ENCODE results near the gene ROBO4.

ROBO4 gene

DNA sequence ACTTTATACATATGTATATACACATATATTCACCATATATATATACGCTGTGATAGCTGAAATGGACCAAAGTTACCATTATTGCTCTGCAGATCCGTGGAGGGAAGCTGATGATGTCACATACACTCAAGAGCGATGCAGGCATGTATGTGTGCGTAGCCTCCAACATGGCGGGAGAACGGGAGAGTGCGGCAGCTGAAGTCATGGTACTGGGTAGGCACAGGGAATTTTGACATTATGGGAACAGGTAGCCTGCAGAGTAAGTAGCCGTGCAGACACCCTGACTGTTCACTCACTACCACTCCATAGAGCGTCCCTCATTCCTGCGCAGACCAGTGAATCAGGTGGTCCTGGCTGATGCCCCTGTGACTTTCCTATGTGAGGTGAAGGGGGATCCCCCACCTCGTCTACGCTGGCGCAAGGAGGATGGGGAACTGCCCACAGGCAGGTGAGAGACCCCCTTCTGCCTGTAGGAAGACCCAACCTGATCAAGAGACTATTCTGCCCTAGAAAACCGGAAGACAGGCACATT lies 27.7 kb downstream of the ROBO4 start:
- no peak for DNase-seq

DNA sequence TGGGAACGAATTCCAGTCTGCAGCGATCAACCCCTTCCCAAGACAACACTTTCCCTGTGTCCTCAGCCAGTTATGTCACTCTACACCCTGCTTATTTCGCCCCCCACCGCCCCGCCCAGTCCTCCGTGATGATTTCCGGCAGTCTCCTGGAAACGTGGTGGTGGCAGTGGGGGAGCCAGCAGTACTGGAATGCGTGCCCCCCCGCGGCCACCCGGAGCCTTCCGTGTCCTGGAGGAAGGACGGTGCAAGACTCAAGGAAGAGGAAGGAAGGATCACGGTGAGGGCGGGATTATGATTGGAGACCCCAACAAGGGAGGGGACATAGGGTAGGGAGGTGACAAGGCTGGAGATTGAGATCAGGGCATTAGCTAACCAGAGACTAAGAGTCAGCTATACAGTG lies 28.3 kb downstream of the ROBO4 start:
- no peak for DNase-seq

DNA sequence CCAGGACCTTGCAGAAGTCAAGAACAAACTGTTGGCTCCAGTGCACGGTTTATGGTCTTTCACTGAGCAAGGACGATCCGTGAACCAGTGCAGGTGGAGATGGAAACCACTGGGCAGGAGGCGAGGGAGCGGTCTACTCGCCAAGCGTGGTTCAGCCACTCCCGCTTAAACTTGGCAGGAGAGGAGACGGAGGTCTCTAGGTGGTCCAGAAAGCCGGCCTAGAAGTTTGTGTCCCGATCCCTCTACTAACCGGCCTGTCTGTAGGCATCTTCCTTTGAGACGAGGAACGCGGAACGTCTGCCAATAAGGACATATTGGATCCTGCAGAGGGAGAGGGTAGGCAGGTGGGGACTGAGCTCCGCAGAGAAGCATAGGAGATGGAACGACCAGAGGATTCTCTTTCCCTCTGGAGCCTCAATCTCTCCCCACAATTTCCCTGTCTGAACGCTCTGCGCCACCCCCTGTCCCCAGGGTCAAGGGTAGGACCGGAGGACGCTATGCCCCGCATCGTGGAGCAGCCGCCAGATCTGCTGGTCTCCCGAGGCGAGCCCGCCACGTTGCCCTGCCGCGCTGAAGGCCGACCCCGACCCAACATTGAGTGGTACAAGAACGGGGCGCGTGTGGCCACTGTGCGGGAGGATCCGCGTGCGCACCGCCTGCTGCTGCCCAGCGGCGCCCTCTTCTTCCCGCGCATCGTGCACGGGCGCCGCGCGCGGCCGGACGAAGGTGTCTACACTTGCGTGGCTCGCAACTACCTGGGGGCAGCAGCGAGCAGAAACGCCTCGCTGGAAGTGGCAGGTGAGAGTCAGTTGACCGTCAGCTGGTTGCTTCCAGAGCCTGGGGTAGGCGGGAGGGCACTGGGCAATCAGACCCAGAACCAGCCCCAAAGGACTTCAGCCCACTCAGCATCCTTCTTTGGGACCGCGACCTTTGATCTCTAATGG lies 29.1 kb downstream of the ROBO4 start:
- DNase-seq = no peak

DNA sequence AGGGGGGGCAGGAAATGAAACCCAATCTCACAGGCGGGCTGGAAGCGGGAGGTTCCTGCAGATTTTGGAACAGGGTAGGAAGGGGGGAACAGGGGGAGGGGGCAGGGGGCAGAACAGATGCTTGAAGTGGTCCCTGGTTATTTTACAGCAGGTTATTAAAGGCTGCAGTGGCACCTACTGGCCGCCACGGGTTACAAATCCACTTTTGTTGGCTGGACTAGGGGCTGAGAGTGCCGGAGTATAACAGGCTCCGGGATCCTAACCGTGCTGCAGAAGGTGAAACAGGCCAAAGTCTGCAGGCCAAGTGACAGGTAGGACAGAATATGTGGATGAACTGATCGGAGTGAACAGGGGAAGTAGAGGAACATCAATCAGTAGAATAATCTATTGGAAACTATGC lies 30.0 kb downstream of the ROBO4 start:
- no peak for DNase-seq

DNA sequence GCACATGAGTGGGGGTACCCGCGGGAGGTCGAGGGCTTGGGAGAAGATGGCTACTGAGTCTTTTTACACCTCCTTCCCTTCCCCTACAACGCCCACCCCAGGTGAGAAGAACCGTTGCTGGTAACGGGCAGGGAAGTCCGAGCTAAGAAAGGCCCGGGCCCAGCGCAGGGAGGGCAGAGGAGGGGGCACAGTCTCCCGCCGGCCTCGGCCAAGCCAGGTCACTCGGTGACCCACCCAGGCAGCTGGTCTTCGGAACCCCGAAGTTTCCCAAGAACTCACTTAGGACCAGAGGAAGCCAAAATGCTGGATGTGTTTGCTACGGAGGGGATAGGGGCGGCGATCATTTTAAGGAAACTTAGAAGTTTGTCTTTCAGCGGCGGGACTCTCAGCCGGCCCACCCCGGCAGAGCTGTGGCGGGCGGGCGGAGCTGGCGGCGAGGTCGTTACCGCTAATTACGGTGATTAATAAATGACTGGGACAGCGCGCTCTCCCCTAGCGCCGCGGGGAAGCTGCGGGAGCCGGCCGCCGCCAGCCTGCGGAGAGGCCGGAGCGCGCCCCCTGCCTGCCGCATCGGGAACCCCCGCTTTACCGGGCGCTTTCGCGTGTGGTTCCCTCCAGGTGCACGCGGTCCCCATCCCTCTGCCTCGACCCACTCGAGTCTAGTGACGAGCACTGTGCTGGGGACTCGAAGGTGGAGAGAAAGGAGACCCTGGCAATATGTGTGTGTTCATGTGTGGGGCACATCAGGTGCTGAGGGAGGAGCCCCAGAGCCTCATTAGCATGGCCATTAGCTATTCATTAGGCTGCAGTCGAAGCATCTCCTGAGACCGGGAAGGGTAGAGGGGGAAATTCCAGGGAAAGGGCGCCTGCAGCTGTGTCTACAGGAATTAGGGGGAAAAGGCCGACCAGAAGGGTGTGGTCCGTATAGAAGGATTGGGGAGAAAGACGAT lies 31.5 kb downstream of the ROBO4 start:
- DNase-seq = no peak

DNA sequence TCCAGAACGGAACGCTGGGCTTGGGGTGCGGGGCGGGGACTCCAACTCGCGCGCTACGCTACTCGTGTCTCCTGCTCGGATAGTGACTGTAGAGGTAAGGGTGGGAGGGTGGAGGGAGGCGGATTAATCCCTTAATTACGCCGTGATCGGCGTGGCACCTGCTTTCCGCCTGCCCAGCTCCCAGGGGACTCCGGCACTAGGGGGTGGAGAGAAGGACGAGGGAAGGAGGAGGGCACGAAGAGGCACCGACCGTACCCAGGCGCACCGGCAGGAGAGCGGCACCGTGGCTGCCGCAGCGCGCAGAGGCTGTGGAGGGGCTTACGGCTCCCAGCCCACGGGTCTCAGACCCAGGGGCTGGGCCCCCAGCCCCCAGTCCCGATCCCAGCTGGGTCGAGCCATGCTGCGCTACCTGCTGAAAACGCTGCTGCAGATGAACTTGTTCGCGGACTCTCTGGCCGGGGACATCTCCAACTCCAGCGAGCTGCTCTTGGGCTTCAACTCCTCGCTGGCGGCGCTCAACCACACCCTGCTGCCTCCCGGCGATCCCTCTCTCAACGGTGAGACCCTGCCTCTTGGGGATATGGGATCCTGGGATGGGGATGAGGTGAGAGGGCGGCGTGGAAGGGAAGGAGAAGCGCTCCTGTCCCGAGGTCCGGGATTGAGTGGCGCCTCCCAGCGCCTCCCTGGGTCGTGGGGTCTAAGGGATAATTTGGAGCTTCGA lies 32.3 kb downstream of the ROBO4 start, which contains the start of gene ROBO3:
Gene ROBO3 (plus strand): TSS at position 252 of the 721 bp plus-strand sequence. CDS start 146 bp downstream, at position 398.
- no peak for DNase-seq

DNA sequence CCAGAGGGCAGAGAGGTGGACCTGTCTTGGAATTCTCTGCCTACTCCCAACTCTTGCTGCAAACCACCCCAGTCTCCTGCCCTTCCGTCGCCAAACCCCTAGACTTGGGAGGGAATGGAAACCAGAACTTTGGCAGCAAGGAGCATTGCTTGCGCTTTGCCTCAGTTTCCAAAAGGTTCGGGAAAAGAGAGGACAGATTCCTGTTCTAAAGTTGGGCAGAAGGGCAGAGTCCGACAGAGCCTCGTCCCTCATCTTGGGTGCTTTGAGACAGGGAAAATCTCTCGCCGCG lies 32.8 kb downstream of the ROBO4 start:
- no peak for DNase-seq

DNA sequence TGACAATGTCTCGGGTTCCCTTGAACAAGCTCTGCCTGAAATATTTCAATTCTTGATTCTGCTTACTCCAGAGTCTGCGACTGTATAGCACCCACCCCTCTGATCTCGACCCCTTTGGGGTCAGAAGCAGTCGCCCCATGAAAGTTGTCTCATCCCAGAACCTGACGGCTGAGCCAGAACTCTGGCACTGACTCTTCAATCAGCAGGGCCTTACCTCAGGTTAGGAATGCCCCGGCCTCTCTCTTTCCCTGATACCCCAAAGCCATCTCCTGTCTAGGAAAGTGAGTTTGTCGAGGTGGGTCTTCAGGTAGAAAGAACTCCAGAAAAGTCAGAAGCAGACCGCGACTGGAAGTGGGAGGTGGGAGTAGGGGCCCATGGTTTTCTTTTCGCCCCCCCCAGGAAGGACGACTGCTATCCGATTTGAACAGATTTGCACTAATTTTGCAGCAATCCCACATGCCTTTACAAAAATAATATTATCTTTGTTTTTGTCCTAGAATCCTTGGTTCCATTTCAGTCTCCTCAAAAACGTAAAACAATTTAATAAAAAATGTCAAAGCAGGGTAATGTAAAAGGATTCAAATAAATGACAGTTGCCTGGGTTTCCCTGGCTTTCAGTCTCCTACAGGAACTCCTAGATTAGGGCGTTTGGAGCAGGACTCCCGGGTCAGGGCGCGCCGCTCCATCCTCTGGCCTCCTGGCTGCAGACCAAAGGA lies 33.3 kb downstream of the ROBO4 start:
- no peak for DNase-seq

DNA sequence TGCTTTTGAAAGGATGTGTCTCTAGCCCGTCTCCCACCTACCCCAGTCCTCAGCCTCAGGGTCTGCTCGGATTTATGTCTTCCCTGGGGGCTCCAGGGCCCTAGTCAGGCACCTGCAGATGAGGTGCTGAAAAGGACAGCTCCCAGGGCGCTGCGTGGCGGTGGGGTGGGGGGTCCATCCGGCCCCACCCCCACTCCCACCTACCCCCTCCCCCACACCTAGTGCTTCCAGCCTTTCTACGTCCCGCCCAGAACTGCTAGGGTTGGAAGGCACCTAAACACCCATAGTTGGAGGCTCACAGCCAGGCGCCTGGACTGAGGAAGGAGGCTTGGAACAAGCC lies 33.9 kb downstream of the ROBO4 start:
- DNase-seq = no peak

DNA sequence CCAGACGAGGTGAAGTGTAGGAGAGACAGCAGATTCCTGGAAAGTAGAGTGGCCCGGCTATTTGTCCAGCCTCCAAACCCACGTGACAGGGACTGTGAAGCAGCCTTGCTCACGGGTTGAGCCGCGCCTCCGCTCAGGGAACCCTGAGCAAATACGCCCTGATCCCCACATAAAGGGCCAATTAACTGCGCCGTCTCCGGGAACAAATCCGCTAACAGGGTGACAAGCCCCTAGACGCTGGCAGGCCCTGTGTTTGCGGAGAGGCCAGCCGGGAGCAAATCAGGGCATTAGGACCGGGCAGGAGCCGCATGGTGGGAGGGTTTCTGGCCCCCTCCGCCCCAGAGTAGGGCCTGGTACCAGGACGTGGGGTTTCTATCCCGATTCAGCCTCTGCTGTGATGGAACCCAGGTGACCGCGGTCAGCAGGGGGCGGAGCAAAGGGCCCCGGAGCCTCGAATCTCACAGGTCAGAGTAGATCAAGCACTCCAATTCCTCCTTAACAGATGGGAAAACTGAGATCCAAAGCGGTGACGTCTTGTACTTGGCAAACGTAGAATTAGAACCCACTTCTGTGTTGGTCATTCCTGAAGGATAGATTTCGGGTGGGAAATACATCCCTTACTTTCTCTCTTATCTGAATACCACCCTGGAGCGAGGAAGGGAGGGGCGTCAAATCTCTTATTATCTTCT lies 34.4 kb downstream of the ROBO4 start:
- DNase-seq = no peak

DNA sequence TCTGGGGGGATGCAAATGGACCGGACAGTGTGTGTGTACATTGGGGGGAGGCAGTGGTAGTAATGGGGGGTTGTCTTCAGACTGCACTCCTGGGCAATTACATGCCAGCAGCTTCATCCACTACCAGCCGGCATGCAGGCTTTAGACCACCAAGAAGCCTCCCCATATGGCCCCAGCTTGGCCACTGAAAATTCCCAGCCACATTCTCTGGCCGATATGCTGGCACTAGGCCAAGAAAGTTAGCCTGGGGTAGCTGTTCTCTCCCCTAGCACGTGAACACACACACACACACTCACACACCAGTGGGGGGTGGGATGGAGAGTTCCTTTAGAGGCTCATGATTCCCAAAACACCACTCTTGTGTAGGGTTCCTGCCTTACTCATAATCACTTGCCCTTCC lies 36.0 kb downstream of the ROBO4 start:
- DNase-seq = no peak

DNA sequence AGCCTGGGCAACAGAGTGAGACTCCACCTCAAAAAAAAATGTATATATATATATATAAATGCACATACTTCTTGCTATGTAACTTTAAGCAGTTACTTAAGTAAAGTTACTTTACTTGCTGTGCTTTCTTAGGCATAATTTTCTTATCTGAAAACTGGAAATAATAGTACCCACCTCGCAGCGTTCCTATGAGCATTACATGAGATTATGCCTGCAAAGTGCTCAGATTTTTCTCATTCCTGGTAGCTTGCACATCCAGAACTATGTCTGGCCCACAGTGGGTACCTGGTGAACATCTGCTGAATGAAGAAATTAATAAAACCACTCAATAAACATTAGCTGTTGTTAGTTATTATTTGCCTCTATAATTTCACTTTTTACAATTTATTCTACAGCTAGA lies 38.5 kb downstream of the ROBO4 start:
- no peak for DNase-seq

DNA sequence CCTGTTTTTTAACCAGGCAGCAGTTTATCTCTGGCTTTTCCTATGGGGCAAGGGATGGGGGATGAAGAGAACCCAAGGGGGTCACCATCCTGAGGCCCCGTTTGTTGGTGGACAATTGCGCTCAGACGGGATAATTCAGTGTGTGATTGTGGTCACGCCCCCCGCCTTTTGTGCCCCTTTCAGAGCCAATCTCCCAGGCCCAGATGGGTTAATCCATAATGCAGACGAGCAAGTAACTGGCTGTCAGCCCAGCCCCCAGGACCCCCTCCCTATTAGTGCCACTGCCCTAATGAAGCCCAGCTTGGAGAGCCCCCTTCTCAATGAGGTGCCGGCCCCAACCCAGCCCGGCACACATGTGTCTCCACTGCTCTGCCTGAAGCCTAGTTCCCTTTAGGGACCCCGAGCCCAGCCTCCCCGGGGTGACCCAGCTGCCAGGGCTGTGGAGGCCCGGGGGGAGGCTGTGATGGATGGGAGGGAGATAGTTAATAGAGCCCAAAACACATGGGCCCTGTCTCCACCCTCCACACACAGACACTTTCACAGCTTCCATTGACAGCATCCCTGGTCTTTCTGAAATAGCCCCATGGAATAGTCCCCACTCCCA lies 51.5 kb downstream of the ROBO4 start:
- DNase-seq = no peak

DNA sequence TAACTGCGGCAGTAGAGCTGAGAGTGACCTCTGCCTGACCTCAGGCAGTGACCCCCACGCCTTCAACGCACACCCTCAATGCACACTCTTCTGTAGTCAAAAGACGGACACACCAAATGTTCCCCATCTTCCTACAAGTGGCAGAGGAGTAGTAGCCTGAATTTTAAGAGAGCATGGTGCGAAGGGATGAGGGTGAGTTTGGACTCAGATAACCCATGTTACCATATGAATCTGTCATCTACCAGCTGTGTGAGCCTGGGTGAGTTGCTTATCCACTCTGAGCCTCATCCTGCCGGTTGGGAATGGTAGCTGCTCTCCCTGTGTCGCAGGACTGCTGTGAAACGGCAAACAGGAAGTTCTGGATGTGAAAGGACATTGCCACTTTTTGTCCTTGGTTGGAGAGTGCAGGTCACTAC lies 53.0 kb downstream of the ROBO4 start:
- no peak for DNase-seq

DNA sequence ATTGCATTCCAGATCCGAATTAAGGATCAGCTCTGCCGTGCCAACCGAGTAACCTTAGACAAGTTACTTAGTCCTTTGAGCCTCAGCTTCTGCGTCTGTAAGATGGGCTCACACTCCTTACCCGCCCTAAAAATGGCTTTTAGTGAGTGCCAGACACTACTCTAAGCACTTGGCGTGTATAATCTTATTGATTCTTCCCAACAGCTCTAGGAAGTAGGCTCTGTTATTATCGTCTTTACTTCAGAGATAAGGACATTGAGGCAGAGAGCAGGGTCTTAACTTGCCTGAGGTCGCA lies 54.1 kb downstream of the ROBO4 start:
- no peak for DNase-seq

DNA sequence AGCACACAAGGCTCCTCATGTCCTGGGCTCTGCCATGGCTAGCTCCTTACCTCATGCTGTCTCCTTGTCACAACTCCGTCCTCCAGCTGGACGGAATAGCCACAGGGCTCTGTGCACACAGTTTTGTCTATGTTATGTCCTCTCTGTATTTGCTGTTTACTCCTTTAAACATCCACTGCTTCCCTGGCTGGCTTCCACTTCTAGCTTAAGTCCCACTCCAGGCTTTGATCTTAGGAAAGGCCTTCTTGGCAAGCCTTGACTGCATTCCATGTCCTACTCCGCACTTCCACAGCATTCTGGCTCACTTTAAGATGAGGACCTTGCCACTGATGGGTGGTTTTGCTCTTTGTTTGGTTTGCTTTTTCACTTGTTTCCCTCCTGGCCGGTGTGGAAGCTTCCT lies 55.4 kb downstream of the ROBO4 start:
- DNase-seq = no peak

DNA sequence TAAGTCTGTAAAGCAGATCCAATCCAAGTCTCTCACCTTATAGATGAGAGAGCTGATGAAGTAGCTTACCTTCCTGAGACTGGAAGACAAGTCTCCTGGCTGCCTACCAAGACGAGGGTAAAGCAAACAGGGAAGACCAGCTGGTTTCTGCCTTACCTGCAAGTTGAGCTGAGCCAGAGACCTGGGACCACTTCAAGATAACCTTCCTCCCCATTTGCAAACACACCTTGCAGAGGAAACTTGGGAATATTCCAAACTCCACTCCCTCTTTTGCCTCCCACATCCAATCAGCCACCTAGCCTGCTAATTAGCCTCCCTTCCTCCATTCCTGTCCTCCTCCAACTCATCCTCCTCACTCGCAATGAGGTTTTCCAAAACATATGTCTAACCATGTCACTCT lies 55.8 kb downstream of the ROBO4 start:
- DNase-seq = no peak

DNA sequence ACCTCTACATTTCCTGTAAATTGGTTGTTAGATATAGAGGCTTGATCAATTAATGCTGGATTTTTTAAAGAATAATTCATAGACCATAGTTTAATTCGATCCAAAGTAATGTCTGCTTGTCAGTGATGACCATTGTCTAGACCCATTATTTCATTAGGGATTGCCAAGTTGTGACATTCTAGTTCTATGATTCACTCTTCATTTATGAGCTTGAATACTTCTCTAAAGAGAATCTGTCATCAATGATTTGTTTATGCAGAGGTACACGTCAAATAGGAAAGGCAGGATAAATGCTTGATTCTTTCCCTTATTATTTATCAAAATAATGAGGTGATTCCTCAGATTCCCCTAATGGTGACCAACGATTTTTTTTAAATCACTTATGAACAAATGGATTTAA lies 56.5 kb downstream of the ROBO4 start:
- DNase-seq = no peak

DNA sequence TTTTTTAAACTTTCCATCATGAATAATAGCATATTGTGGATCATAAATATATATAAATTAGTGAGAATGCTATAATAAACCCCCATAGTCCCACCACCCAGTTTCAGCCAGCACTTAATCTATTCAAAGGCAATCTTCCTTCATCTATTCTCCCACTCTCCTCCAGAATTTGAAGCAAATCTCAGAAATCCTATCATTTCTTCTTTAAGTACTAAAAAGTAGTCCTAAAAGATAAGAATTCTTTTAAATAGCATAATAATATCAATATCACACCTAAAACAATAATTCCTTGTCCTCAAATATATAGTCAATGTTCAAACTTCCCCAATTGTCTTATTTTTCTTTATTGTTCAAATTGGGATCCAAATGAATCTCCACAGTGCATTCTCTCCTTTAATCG lies 57.0 kb downstream of the ROBO4 start:
- DNase-seq = no peak

DNA sequence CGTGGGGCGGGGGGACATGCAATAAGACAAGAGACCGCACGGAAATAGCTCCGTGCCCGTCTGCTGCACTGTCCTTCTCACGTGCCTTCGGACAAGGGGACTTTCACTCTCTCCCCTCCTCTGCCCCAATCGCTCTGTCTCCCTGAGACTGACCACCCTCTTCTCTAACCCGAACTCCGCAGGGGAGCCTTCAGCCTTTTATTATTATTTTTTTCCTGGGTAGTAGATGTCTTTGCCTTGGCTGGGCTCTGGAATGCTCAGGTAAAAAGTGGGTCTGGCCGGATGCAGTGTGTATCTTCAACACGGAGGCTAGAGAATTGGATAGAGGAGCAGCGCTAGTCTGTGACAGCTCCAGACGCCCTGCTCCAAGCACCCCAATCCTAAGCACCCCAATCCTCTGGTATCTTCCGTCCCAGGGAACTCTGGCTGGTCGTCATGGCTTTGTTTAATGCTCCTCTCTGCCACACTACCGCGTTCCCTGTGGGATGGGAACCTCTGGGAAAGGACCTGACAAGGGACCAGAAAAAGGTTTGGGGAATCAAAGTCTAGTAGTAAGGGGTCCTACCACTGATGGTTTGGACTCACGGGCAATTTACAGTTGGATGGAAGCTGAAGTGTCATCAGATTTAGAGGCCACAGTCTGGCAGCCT lies 57.6 kb downstream of the ROBO4 start:
- no peak for DNase-seq

All from NCI-H1694 (cell line).